K562 (cell line): ENCODE results near the gene KCNK4. TPM values are rescaled to one million over a fixed set of nuclear protein-coding genes. Genes with fewer than 3 reads are reported as not detected.
A peak's percentile ranks its signal among the peaks of the same experiment; 100 is the strongest.

Experiments used
- BRD9 ChIP-seq: fragments of 450-650 bp; IDR thresholded peaks from 2 replicates; pipeline ENCODE4 v1.6.1; 2018; ENCODE audit warnings: low read depth; ENCODE audit not compliant: partially characterized antibody
- CBX8 ChIP-seq: fragments of 200-600 bp; sonication (generic); IDR thresholded peaks from 2 replicates; pipeline ENCODE4 v1.6.1; 2012; ENCODE audit warnings: borderline replicate concordance, mixed run types, low read depth, mild to moderate bottlenecking, moderate library complexity, mixed read lengths, low read length, control low read depth, inconsistent platforms; ENCODE audit not compliant: poor library complexity, severe bottlenecking; ENCODE audit errors: extremely low read depth
- GATAD2B ChIP-seq: fragments of 450-650 bp; IDR thresholded peaks from 2 replicates; pipeline ENCODE4 v1.6.1; 2017; ENCODE audit warnings: mild to moderate bottlenecking, borderline replicate concordance
- HDGF ChIP-seq: fragments of 450-650 bp; IDR thresholded peaks from 2 replicates; pipeline ENCODE4 v1.6.1; 2016
- KLF13 ChIP-seq: fragments of 450-650 bp; IDR thresholded peaks from 2 replicates; pipeline ENCODE4 v1.6.1; 2016; ENCODE audit warnings: missing genetic modification characterization, low read depth, mild to moderate bottlenecking, missing compliant biosample characterization, moderate library complexity, borderline replicate concordance
- MTF1 ChIP-seq: fragments of 250-450 bp; sonication (Bioruptor Pico); IDR thresholded peaks from 2 replicates; pipeline ENCODE4 v1.9.0; 2021; ENCODE audit warnings: moderate library complexity, mild to moderate bottlenecking, inconsistent platforms, borderline replicate concordance
- POLR2H ChIP-seq: IDR thresholded peaks from 2 replicates; pipeline ENCODE4 v1.6.1; 2016; ENCODE audit warnings: missing genetic modification characterization, low read depth, mild to moderate bottlenecking, control low read depth, missing compliant biosample characterization, moderate library complexity
- SETDB1 ChIP-seq: IDR thresholded peaks from one replicate; pipeline ENCODE4 v1.6.1; 2012; ENCODE audit warnings: low read length, control low read depth, inconsistent platforms
- SMC3 ChIP-seq: conservative IDR thresholded peaks from 2 replicates; pipeline ENCODE4 v1.6.1; 2011; ENCODE audit warnings: low read depth, low read length, improper control_type of control experiment; ENCODE audit not compliant: insufficient read depth
- SRSF1 ChIP-seq: fragments of 200-400 bp; formaldehyde crosslinking; IDR thresholded peaks from 2 replicates; pipeline ENCODE4 v1.6.1; 2017; ENCODE audit warnings: mild to moderate bottlenecking, low read depth, low read length, moderate library complexity
- THRB ChIP-seq: fragments of 450-650 bp; formaldehyde crosslinking; conservative IDR thresholded peaks from 2 replicates; pipeline ENCODE4 v1.4.0; 2022; ENCODE audit warnings: mild to moderate bottlenecking, missing genetic modification characterization
- TRIM28 ChIP-seq: fragments of 450-650 bp; IDR thresholded peaks from 2 replicates; pipeline ENCODE4 v1.6.1; 2017
- U2AF1 ChIP-seq: fragments of 200-400 bp; formaldehyde crosslinking; optimal IDR thresholded peaks from 2 replicates; pipeline ENCODE3; 2017; ENCODE audit warnings: mild to moderate bottlenecking, low read depth, low read length, moderate library complexity
- ZFPM2 ChIP-seq: fragments of 250-450 bp; sonication (Bioruptor Pico); IDR thresholded peaks from 2 replicates; pipeline ENCODE4 v1.5.1; 2022; ENCODE audit warnings: mild to moderate bottlenecking
- ZKSCAN1 ChIP-seq: fragments of 150-350 bp; IDR thresholded peaks from 2 replicates; pipeline ENCODE4 v1.6.1; 2016; ENCODE audit warnings: low read depth, low read length
- ZNF384 ChIP-seq: IDR thresholded peaks from 2 replicates; pipeline ENCODE4 v1.6.1; 2012; ENCODE audit warnings: low read depth, low read length, improper control_type of control experiment
- ZNF780A ChIP-seq: fragments of 250-450 bp; sonication (Bioruptor Pico); IDR thresholded peaks from 2 replicates; pipeline ENCODE4 v1.5.0; 2021; ENCODE audit warnings: mild to moderate bottlenecking
- polyA plus RNA-seq, 8 experiments: library from polyadenylated mRNA; depleted of rRNA in 4 of 8; stranded (reverse) in 5 of 8; unstranded in 3 of 8; fragments of >200 nt; fragmentation: Nextera tagmentation in 2 of 8; fragmentation: Illumina TruSeq in 1 of 8; extraction: Ambion mirVana in 2 of 8; extraction: Trizol in 1 of 8; gene quantifications; 2 replicates each; pipeline versions ENCODE4 v1.2.1 to v1.2.3, GENCODE V29; 2011 to 2014; ENCODE audit warnings: inconsistent platforms in 1 of 8, missing spikeins in 1 of 8
- total RNA-seq, 7 experiments: library from RNA; depleted of rRNA in 6 of 7; stranded (reverse); fragments of >200 nt in 6 of 7; fragmentation: Illumina TruSeq in 2 of 7; extraction: Trizol in 2 of 7; gene quantifications; 2 replicates each; pipeline versions ENCODE4 v1.2.1 to v1.2.3, GENCODE V29; 2011 to 2021; ENCODE audit warnings: low replicate concordance in 1 of 7
- TF ChIP-seq, protein P1 (sequence below): fragments of 450-650 bp; formaldehyde crosslinking; IDR thresholded peaks from 2 replicates; pipeline ENCODE4 v1.4.0; 2020; ENCODE audit warnings: mild to moderate bottlenecking, moderate library complexity
- TF ChIP-seq, protein P2 (sequence below): fragments of 150-350 bp; IDR thresholded peaks from 2 replicates; pipeline ENCODE4 v1.6.1; 2014; ENCODE audit warnings: low read depth, mild to moderate bottlenecking, low read length, borderline replicate concordance
- TF ChIP-seq, protein P3 (sequence below): fragments of 450-650 bp; formaldehyde crosslinking; IDR thresholded peaks from 2 replicates; pipeline ENCODE4 v1.4.0; 2020; ENCODE audit warnings: mild to moderate bottlenecking, moderate library complexity

Gene KCNK4
- total and polyA plus RNA-seq, 9 of the 15 experiments (the other 6 are each of a cell fraction or from before 2014, with no cell fraction given) = not detected

- TF ChIP-seq MTF1 (CRISPR knock-in tag) (no peak), POLR2H (tag) (no peak), SRSF1 (no peak), GATAD2B (no peak), THRB (CRISPR knock-in tag) (no peak), ZNF780A (CRISPR knock-in tag) (no peak), SETDB1 (no peak), ZNF384 (no peak), HDGF (no peak), TRIM28 (no peak), BRD9 (no peak), SMC3 (0 out of 2 replicates have a peak, but pooled peaks have one; percentile 2), ZKSCAN1 (0 out of 2 replicates have a peak, but pooled peaks have one; percentile 2), CBX8 (no peak), KLF13 (tag) (no peak), ZFPM2 (no peak), U2AF1 (no peak)
- TF ChIP-seq, protein P1, sequence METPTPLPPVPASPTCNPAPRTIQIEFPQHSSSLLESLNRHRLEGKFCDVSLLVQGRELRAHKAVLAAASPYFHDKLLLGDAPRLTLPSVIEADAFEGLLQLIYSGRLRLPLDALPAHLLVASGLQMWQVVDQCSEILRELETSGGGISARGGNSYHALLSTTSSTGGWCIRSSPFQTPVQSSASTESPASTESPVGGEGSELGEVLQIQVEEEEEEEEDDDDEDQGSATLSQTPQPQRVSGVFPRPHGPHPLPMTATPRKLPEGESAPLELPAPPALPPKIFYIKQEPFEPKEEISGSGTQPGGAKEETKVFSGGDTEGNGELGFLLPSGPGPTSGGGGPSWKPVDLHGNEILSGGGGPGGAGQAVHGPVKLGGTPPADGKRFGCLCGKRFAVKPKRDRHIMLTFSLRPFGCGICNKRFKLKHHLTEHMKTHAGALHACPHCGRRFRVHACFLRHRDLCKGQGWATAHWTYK (CRISPR knock-in tag) = 0 out of 2 replicates have a peak, but pooled peaks have one; percentile 34
- TF ChIP-seq, protein P2, sequence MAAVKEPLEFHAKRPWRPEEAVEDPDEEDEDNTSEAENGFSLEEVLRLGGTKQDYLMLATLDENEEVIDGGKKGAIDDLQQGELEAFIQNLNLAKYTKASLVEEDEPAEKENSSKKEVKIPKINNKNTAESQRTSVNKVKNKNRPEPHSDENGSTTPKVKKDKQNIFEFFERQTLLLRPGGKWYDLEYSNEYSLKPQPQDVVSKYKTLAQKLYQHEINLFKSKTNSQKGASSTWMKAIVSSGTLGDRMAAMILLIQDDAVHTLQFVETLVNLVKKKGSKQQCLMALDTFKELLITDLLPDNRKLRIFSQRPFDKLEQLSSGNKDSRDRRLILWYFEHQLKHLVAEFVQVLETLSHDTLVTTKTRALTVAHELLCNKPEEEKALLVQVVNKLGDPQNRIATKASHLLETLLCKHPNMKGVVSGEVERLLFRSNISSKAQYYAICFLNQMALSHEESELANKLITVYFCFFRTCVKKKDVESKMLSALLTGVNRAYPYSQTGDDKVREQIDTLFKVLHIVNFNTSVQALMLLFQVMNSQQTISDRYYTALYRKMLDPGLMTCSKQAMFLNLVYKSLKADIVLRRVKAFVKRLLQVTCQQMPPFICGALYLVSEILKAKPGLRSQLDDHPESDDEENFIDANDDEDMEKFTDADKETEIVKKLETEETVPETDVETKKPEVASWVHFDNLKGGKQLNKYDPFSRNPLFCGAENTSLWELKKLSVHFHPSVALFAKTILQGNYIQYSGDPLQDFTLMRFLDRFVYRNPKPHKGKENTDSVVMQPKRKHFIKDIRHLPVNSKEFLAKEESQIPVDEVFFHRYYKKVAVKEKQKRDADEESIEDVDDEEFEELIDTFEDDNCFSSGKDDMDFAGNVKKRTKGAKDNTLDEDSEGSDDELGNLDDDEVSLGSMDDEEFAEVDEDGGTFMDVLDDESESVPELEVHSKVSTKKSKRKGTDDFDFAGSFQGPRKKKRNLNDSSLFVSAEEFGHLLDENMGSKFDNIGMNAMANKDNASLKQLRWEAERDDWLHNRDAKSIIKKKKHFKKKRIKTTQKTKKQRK = no peak
- TF ChIP-seq, protein P3, sequence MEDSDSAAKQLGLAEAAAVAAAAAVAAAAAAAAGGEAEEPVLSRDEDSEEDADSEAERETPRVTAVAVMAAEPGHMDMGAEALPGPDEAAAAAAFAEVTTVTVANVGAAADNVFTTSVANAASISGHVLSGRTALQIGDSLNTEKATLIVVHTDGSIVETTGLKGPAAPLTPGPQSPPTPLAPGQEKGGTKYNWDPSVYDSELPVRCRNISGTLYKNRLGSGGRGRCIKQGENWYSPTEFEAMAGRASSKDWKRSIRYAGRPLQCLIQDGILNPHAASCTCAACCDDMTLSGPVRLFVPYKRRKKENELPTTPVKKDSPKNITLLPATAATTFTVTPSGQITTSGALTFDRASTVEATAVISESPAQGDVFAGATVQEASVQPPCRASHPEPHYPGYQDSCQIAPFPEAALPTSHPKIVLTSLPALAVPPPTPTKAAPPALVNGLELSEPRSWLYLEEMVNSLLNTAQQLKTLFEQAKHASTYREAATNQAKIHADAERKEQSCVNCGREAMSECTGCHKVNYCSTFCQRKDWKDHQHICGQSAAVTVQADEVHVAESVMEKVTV = no peak
Observed at GRCh38 chr11:64284048-64284961, 6.8 kb upstream of the KCNK4 start, which contains the start of gene BAD (continued).
